ENCODE measurements around the gene NCKAP5.

GRCh38 chr2:132844585-132844984, 723.7 kb downstream of the NCKAP5 start:
- no peak for TF ChIP-seq CTCF (IDR thresholded peaks at IDR 0.05; ENCODE audit: borderline replicate concordance, extremely low read depth, low read length, poor library complexity, severe bottlenecking)
- no peak for TF ChIP-seq EZH2 (IDR thresholded peaks at IDR 0.05; ENCODE audit: borderline replicate concordance, low read depth, low read length, severe bottlenecking)

Data from DND-41 (cell line).